GM13976 (cell line): ENCODE measurements around the gene FAM76A.
"Not testable (repeated sequence)": the region's sequence is repeated elsewhere in the genome, so short reads cannot be mapped to it uniquely, and the experiment has no call there.

Experiments
- DNase-seq: peaks from one replicate; pipeline ENCODE4 v3.0.0; 2012; ENCODE audit warnings: low spot score
- CTCF ChIP-seq: IDR thresholded peaks from 2 replicates; pipeline ENCODE4 v1.5.1; 2012; ENCODE audit warnings: borderline replicate concordance, mild to moderate bottlenecking; ENCODE audit not compliant: insufficient read depth; ENCODE audit errors: extremely low read depth, missing control alignments, control extremely low read depth
- in situ Hi-C: fragments of 300-500 bp; cut with MboI; formaldehyde crosslinking; loops from one replicate; pipeline ENCODE4 v1.12.0; 2022; ENCODE audit warnings: low sequenced_read_pairs, mixed read lengths, inconsistent platforms; ENCODE audit not compliant: unreplicated experiment

The FAM76A gene

GRCh38 chr1:27686223-27686990 is 39.4 kb upstream of the FAM76A start:
- in situ Hi-C loops: no loop called here
- no peak for DNase-seq
- no peak for TF ChIP-seq CTCF

- in situ Hi-C loops: no loop called here
- TF ChIP-seq CTCF: no peak
- DNase-seq: no peak
Measured at GRCh38 chr1:27687906-27688305, 37.9 kb upstream of the FAM76A start.

- no peak for TF ChIP-seq CTCF
- peak; percentile 33 for DNase-seq
- in situ Hi-C loops: no loop called here
Measured at GRCh38 chr1:27689423-27690173, 36.2 kb upstream of the FAM76A start.

- TF ChIP-seq CTCF: no peak
- no peak for DNase-seq
- in situ Hi-C loops: no loop called here
Measured at GRCh38 chr1:27690183-27690582, 35.6 kb upstream of the FAM76A start.

- in situ Hi-C loops, DNase-seq: not testable (repeated sequence)
Measured at GRCh38 chr1:27696835-27697234, 28.9 kb upstream of the FAM76A start.

- DNase-seq: no peak
- in situ Hi-C loops: no loop called here
- TF ChIP-seq CTCF: no peak
Measured at GRCh38 chr1:27704958-27705357, 20.8 kb upstream of the FAM76A start.

GRCh38 chr1:27705545-27705944 is 20.2 kb upstream of the FAM76A start:
- DNase-seq: no peak
- TF ChIP-seq CTCF: no peak
- in situ Hi-C loops: no loop called here
